Measurements from ENCODE around the gene PIEZO1.
"Not testable (repeated sequence)": the region's sequence is repeated elsewhere in the genome, so short reads cannot be mapped to it uniquely, and the experiment has no call there.

PIEZO1 gene

GRCh38 chr16:88671806-88672205, 113.2 kb downstream of the PIEZO1 start:
- no peak for DNase-seq (ENCODE audit: low spot score)

GRCh38 chr16:88669980-88670379, 115.0 kb downstream of the PIEZO1 start:
- no peak for DNase-seq (ENCODE audit: low spot score)

- DNase-seq (ENCODE audit: low spot score): not testable (repeated sequence)
Observed at GRCh38 chr16:88669493-88669892, 115.5 kb downstream of the PIEZO1 start.

GRCh38 chr16:88667461-88667860, 117.6 kb downstream of the PIEZO1 start:
- no peak for DNase-seq (ENCODE audit: low spot score)

GRCh38 chr16:88665570-88665969, 119.5 kb downstream of the PIEZO1 start:
- no peak for DNase-seq (ENCODE audit: low spot score)
